ENCODE results near the gene KCNIP4. TPM values are rescaled to one million over a fixed set of nuclear protein-coding genes. Genes with fewer than 3 reads are reported as not detected.

KCNIP4 gene
- total RNA-seq, 4 donors from 2014 or later, result not detected

DNA sequence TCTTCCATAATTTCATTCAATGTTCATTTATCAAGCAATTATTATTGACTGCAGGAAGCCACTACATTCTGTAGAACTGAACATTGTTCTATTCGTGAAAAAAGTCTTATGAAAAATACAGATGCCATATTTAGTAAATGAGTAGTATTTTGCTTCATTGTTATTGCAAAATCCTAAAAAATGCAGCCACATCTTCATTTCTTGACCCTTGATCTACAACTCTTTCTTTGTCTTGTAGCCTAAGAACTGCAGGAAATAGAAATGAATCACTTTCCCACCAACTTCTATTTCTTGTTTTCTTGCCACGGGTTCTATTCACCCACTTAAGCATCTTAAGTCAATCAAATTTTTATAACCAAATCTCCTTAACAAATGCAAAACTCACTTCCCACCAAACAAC, 63.3 kb downstream of the KCNIP4 start:
- H3K27me3 ChIP-seq, result no peaks in the 10 kb centered on the region
- no peaks in the 10 kb centered on the region for H3K36me3 ChIP-seq
- H3K4me3 ChIP-seq, result no peak overlapping the region
- no peak for DNase-seq (ENCODE audit: low spot score in 2 of 2)
- no peak overlapping the region for H3K27ac ChIP-seq
- no peak for TF ChIP-seq EP300 (IDR thresholded peaks at IDR 0.05)
- no peak for TF ChIP-seq POLR2A (IDR thresholded peaks at IDR 0.05)
- TF ChIP-seq, protein P1, sequence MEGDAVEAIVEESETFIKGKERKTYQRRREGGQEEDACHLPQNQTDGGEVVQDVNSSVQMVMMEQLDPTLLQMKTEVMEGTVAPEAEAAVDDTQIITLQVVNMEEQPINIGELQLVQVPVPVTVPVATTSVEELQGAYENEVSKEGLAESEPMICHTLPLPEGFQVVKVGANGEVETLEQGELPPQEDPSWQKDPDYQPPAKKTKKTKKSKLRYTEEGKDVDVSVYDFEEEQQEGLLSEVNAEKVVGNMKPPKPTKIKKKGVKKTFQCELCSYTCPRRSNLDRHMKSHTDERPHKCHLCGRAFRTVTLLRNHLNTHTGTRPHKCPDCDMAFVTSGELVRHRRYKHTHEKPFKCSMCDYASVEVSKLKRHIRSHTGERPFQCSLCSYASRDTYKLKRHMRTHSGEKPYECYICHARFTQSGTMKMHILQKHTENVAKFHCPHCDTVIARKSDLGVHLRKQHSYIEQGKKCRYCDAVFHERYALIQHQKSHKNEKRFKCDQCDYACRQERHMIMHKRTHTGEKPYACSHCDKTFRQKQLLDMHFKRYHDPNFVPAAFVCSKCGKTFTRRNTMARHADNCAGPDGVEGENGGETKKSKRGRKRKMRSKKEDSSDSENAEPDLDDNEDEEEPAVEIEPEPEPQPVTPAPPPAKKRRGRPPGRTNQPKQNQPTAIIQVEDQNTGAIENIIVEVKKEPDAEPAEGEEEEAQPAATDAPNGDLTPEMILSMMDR (IDR thresholded peaks at IDR 0.05), result no peak
- 50 to 53% methylated on average over 2 of the region's 2 CpGs for WGBS, 2 donors
- H3K9me3 ChIP-seq, result no peaks in the 10 kb centered on the region
- no peaks in the 10 kb centered on the region for H3K4me1 ChIP-seq

DNA sequence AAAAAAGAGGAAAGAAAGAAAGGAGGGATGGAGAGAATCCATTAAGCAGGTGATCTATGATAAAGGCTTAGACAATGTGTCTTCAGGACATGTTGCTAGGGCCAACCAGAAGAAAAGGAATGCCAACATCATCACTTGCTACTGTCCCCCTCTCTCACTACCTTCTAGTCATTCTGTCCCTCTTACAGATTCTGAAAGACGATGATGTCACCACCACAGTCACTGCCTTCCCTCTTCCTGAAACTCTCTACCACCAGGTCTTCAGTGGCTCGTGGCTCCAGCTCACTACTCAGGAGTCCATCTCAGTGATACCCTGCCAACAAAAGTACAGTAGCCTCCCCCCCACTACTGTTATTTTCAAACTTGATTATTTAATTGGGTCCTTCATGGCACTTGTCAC, 64.0 kb downstream of the KCNIP4 start:
- H3K4me1 ChIP-seq, result no peaks in the 10 kb centered on the region
- no peaks in the 10 kb centered on the region for H3K36me3 ChIP-seq
- WGBS, 2 donors, result 74 to 86% methylated on average over 2 of the region's 2 CpGs
- no peak for DNase-seq (ENCODE audit: low spot score in 2 of 2)
- H3K27me3 ChIP-seq, result no peaks in the 10 kb centered on the region
- TF ChIP-seq, protein P1 (IDR thresholded peaks at IDR 0.05), result no peak
- TF ChIP-seq POLR2A (IDR thresholded peaks at IDR 0.05) (no peak), EP300 (IDR thresholded peaks at IDR 0.05) (no peak)
- H3K27ac ChIP-seq, result no peak overlapping the region
- H3K4me3 ChIP-seq, result no peak overlapping the region
- no peaks in the 10 kb centered on the region for H3K9me3 ChIP-seq

DNA sequence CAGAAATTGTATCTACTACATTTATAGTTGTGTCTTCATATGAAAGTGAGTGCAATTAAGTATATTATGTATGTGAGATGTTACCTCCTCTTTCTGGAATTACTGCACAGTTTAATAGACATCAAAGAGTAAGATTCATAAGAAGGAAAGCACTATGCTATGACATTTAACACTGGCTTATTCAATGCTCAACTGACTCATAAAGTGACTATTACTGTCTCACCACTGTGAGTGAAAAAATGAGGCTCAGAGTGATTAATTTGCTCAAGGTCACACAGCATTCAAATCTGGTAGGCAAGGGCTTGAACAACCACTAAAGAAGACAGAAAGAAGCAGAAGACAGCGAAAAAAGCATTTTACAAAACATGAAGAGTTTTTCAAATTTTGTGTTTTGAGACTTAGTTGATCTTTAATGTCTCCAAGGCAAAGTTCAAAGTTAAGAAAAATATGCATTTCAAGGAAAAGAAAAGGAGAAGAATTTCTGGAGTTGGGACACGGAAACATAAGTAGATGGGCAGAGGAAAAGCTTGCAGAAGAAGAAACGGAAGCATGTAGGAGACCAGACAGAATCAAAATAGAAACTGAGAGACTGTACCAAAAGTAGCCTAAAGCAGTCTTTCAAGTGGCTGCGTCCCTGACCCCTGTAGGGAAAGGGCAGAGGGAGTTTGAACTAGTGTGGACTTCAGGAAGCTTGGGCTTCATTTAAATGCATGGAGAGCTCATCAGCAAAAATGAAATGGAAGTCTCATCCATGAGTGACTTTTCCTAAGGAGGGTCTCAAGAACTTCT, 66.3 kb downstream of the KCNIP4 start:
- Histone ChIP-seq H3K9me3 (no peaks in the 10 kb centered on the region), H3K27me3 (no peaks in the 10 kb centered on the region), H3K4me1 (no peaks in the 10 kb centered on the region), H3K27ac (no peak overlapping the region), H3K36me3 (no peaks in the 10 kb centered on the region), H3K4me3 (no peak overlapping the region)
- no peak for DNase-seq (ENCODE audit: low spot score in 2 of 2)
- TF ChIP-seq POLR2A (IDR thresholded peaks at IDR 0.05), result no peak
- no peak for TF ChIP-seq EP300 (IDR thresholded peaks at IDR 0.05)
- TF ChIP-seq, protein P1 (IDR thresholded peaks at IDR 0.05), result no peak
- 58 to 71% methylated on average over 4 of the region's 4 CpGs for WGBS, 2 donors

DNA sequence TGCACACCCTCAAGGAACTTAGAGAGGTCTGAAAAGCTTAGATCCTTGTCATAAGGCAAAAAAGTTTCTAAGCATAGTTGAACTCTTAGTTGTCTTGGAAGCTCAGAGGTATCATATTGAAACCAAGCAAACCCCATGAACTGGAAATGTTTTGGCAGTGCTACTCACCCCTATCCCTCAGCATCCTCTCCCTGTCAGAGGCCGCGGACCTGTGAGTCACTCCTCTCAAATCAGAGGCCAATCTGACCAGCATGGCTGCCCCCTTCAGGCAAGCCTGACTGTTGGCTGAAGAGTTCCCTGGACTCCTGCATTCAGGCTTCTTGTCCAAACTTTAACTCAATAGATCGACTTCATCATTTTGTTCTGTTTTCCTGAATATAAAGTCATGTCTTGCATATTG, 69.4 kb downstream of the KCNIP4 start:
- Histone ChIP-seq H3K27me3 (no peaks in the 10 kb centered on the region), H3K4me1 (no peaks in the 10 kb centered on the region), H3K4me3 (no peak overlapping the region), H3K27ac (no peak overlapping the region), H3K36me3 (no peaks in the 10 kb centered on the region), H3K9me3 (no peaks in the 10 kb centered on the region)
- TF ChIP-seq EP300 (IDR thresholded peaks at IDR 0.05), result no peak
- TF ChIP-seq, protein P1 (IDR thresholded peaks at IDR 0.05), result no peak
- no peak for TF ChIP-seq POLR2A (IDR thresholded peaks at IDR 0.05)
- no peak for DNase-seq (ENCODE audit: low spot score in 2 of 2)
- 72% methylated on average over 3 of the region's 3 CpGs for WGBS, 2 donors

DNA sequence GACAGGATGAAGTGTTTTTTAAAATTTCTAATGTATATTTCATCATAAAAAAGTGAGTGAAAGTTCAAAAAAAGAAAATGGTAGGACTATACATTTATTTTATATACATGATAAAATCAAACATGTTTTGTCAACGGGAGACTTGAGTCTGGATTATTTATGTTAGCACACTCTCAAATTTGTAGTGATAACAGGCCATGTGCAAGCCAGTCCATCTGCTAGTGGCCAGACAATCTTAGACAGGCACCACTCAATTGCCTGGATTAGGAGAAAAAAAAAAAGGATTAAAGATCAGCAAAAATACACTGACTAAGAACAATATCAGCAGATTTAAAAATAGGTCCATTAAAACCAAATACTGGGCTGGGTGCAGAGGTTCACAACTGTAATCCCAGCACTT, 71.9 kb downstream of the KCNIP4 start:
- H3K36me3 ChIP-seq, result no peaks in the 10 kb centered on the region
- no peak overlapping the region for H3K27ac ChIP-seq
- no peaks in the 10 kb centered on the region for H3K4me1 ChIP-seq
- no peaks in the 10 kb centered on the region for H3K27me3 ChIP-seq
- no peaks in the 10 kb centered on the region for H3K9me3 ChIP-seq
- DNase-seq (ENCODE audit: low spot score in 2 of 2), result no peak
- no peak overlapping the region for H3K4me3 ChIP-seq
- no peak for TF ChIP-seq EP300 (IDR thresholded peaks at IDR 0.05)
- 54 to 75% methylated on average over 1 of the region's 1 CpG for WGBS, 2 donors

Data from tibial nerve (tissue), 4 donors.